Stimulated activated CD8-positive, alpha-beta memory T cell treated with anti-CD3 and anti-CD28 coated beads, Interleukin-12 subunit alpha, Interleukin-12 subunit beta, amount 100 ng/mL, for 1 hour (primary cell): ENCODE data around the gene YIF1A.
"Not testable (repeated sequence)": the region's sequence is repeated elsewhere in the genome, so short reads cannot be mapped to it uniquely, and the experiment has no call there.

Experiments
- DNase-seq: peaks from one replicate; pipeline ENCODE4 v3.0.0-alpha.2; 2020; ENCODE audit warnings: low read depth

YIF1A gene

DNA sequence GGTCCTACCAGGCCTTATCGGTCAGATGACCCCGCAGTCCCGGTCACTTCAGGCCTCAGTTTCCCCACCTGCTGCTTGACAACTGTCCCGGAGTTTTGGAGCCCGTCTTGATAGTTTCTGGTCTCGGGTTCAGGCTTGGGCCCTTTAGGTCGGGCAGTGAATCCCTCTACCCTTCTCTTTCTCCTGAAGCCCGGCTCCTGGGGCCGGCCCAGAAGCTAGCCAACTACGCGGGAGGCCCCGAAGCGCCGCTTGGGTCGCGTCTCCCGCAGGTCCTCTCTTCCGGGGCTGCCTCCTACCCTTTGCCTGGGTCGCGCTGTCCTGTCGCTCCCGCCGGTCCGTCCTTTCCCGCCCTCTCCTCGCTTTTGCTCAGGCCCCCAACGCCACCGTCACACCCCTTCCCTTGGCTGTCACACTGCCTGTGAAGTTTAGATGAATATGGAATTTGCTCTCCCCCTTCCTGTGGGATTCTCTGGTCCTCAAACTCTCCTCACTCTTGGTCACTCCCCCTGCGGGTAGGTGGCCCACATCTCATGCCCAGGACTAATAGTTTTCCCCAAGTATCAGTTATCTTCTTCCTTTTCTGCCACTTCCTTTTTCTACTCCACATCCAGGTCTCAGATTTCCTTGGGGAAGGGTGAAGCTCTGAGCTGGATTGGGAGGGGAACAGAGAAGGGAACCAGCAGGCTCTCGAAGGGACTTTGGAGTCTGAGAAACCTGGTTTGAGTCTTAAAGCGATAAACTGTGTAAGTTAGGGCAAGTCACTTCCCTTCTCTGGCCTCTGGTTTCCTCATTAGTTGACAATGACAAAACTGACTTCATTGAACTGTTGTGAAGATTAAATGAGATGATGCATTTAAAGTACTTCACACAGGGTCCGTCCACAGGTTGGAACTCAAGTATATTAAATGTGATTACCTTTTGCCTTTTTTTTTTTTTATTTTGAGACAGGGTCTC, 19.7 kb downstream of the YIF1A start:
- no peak for DNase-seq

DNA sequence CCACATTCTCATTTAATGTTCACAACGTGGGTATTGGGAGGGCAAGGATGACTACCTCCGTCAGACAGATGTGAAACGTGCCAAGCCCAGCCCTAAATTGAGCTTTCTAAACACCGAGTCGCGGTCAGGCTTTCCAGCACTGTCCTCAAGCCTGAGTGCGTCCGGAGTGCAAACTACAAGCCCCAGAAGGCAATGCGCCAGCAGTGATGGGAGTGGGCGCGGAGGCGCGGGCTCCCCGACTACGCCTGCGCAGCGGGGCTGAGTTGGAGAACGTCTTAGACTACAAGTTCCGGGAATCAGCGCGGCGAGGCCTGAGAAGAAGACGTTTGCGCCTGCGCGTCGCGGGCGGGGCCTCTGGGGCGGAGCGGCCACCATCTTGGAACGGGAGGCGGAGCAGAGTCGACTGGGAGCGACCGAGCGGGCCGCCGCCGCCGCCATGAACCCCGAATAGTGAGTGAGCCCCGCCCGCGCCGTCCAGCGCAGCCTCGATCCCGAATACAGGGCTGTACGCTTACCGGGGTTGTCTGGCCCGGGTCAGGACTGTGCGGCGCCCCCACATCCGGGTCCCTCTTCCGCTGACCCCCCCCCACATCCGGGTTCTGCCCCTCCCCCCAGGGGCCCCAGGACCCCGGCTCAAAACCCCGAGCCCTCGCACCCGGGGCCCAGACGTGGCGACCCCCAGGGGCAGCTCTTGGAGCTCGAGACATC, 20.5 kb downstream of the YIF1A start, which contains the start of gene RAB1B:
Gene RAB1B, plus strand, starts transcription at position 396 of the 708 bp plus-strand sequence. Its CDS starts 41 bp downstream, at position 437.
- peak; percentile 100 for DNase-seq

DNA sequence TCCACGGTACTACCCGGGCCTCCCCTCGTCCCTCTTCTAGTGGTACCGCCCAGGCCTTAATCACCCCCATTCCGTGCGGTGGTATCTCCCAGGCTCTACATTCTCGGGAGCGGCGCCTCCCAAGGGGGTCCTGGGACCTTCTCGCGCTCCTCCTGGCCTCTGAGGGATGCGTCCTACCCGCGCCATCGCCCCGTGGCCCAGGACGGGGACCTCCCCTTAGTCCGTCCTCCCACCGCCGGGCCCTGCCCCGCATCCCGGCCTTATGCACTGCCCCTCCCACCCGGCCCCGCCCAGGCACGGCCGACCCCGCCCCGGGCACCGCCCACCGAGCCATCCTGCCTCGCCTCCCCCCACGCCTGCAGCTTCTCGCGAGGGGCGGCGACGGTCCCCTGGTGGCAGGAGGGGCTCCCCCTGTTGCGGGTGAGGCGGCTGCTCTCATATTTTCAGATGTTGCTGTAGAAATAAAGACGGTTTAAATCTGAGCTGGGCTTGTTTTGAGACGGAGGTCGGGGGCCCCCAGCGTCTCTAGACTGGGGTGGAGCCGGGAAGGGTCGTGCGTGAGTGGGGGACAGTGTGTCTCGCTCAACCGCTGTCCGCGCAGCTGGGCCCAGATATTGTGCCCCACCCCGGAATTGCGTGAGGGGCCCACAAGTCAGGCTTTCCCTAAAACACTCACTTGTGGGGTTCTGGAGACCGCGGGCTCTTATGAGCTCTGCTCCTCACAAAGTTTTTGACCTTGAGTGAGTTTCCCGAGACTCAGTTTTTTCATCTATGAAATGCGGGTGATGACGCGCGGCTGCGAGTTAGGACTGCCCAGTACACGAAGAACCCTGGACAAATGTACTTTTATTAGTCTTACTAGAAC, 21.3 kb downstream of the YIF1A start:
- DNase-seq: peak; percentile 75

DNA sequence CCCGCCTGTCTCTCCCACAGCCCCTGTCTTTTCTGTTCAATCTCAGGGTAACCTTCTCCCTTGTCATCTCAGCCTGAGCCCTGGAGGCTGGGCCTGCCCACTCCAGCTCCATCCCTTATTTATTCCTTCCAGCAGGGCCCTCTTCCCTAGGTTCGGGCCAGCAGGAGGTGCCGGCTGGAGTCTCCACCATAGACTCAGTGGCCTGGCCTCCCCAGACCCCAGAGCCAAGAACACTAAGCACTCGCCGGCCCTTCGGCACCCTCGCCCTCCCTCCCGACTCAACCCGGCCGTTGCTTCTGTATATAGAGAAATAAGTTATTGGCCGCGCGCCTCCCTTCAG, 21.9 kb downstream of the YIF1A start:
- no peak for DNase-seq

DNA sequence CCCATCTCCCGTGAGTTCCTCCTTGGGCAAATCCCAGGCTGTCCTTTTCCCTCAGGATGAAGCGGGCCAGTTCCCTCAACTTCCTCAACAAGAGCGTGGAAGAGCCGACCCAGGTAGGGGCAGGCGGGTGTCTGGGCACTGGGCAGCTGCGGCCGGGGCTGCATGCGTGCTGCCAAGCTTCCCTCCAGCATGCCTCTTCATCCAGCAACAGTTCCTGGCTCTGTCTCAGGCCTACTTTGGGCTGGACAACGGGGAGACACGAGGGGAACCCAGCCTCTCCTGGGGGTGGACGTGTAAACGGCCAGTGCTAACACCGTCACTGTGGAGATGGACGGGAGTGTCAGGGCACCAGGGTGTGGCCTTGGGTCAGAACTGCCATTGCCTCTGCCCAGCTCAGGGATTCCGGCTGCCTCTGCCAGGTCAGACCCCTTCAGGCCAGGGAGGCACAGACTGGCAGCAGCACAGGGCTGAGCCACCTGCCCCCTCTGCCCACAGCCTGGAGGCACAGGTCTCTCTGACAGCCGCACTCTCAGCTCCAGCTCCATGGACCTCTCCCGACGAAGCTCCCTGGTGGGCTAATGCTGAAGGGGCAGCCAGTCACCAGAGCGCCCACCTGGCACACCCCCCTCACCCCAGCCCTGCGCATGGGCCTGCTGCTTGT, 22.4 kb downstream of the YIF1A start:
- no peak for DNase-seq

DNA sequence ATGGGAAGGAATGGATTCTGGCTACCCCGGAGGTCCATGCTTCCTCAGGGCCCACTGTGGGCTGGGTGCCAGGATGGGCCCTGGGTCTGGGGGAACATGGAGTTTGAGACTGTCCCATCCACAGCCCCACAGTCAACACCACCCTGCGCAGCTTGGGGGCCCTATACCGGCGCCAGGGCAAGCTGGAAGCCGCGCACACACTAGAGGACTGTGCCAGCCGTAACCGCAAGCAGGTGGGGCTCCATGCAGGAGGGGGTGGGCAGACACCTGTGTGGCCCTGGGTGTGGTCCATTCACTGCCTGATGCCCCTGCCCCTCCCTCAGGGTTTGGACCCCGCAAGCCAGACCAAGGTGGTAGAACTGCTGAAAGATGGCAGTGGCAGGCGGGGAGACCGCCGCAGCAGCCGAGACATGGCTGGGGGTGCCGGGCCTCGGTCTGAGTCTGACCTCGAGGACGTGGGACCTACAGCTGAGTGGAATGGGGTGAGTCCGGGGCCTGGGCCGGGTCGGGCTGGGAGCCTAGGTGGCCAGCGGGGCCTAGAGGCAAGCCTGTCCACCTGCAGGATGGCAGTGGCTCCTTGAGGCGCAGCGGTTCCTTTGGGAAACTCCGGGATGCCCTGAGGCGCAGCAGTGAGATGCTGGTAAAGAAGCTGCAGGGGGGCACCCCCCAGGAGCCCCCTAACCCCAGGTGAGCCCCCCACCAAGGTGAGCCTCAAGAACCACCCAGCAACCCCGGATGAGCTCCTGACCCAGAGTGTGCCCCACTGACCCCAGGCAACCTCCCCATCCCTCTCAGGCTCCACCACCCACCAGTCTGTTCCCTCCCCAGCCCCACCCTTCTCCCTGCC, 23.2 kb downstream of the YIF1A start:
- no peak for DNase-seq

DNA sequence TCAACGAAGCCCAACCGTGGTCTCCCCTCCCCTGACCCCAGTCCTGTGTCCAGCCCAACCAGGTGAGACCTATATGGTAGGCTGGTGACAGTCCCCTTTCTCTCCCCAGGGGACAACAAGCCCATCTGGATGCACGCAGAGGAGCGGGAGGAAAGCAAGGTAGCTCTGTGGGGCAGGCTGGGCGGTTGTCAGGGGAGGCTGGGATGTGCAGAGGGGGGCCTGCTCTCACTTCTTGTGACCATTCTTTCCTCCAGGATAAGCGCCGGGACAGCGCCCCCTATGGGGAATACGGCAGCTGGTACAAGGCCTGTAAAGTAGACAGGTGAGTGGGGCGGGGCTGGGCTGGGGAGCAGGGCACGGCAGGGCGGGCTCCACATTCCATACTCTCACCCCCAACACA, 24.0 kb downstream of the YIF1A start:
- DNase-seq: no peak

DNA sequence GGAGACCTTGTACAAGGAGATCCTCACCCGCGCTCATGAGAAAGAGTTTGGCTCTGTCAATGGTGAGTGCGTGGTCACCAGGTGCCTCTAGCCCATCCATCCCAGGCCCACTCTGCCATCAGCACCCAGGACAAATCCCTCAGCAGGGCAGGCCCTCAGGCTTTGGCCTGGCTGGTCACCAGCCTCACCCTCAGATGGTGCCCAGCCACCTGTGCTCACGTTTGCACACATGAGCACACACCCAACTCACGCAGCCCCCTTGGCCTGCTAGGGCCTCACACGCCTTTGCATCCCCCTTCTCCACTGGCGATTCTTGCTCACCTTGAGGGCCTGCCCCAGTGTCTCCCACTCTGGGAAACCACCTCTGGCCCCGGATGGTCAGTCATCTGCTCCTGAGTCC, 24.6 kb downstream of the YIF1A start:
- DNase-seq: no peak

DNA sequence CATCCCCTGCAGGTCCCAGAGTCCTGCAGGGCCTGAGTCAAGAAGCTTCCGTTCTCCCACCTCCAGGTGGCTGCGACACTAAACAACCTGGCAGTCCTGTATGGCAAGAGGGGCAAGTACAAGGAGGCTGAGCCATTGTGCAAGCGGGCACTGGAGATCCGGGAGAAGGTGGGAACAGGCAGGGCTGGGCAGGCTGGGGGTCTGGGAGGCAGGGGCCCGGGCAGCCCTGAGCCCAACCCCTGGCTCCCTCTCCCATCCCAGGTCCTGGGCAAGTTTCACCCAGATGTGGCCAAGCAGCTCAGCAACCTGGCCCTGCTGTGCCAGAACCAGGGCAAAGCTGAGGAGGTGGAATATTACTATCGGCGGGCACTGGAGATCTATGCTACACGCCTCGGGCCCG, 25.2 kb downstream of the YIF1A start:
- no peak for DNase-seq

DNA sequence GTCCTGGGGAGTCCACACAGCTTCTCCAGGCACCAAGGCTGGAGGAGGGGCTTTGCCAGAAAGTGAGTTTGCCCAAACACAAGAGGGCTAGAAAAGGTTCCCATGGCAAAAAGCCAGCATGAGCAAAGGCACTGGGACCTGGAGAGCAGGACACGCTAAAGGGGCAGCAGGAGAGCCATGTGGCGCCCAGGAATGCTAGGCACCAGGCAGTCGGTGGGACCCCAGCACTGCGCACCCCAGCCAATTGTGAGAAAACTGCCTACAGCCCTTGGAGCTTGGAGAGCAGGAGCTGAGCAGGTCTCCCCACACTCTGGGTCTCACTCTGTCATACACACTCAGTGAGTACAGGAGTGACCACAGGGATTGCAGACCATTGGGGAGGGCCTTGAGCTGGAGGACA, 25.7 kb downstream of the YIF1A start:
- DNase-seq: no peak

DNA sequence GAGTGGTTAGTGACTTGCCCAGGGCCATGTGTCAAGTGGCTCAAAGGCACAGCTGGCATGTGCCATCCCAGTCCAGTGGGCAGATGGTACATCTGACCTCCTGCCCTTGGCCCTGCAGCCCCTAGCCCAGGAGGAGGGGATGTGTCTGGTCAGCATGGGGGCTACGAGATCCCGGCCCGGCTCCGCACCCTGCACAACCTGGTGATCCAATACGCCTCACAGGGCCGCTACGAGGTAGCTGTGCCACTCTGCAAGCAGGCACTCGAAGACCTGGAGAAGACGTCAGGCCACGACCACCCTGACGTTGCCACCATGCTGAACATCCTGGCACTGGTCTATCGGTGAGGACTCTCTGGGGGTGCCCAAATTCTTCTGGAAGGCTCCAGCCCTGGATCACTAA, 26.2 kb downstream of the YIF1A start:
- DNase-seq: no peak

DNA sequence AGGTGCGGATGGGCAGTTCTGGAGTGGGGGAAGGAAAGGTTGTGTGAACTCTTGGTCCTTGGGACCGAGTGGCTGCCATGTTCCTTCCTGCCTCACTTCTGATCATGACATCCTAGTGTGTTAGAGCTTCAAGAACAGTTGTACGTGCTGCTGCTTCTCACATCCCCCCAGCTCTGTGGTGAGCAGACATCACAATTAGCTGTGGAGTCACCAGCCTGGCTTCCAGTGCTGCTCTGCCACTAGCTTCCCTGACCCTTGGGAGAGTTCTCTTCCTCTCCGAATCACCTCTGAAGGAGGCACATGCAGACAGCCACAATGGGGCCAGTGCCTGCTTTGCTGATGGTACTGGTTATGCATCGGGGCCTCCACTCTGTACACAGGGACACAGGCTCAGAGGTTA, 26.8 kb downstream of the YIF1A start:
- DNase-seq: no peak

DNA sequence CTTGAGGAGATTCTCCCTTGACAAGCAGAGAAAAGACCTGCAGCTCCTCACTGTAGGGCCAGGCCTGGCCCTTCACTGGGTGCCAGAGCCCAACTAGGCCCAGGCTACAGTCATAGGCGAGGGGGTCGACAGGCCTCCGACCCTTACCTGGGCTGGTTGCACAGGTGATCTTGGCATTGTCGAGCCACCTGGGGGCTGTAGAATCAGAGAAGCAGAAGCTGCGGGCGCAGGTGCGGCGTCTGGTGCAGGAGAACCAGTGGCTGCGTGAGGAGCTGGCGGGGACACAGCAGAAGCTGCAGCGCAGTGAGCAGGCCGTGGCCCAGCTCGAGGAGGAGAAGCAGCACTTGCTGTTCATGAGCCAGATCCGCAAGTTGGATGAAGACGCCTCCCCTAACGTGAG, 27.4 kb downstream of the YIF1A start:
- DNase-seq: no peak

DNA sequence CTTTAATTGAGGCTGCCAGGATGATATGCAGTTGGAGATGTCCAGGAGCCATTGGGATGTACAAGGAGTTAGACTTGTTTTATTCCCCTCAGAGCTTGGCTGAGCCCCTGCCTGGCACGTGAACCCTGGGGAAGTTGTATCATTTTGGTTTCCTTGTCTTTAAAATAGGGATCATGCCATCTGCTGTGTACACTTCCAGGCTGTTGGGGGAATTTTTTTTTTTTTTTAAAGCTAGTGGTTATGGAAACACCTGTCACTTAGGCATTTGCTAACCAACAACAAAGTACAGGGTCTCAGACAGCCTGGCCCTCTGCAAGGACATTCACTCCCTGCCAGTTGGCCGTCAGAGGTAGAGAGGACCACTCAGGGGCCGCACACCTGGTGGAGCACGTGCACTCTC, 29.0 kb downstream of the YIF1A start:
- no peak for DNase-seq

DNA sequence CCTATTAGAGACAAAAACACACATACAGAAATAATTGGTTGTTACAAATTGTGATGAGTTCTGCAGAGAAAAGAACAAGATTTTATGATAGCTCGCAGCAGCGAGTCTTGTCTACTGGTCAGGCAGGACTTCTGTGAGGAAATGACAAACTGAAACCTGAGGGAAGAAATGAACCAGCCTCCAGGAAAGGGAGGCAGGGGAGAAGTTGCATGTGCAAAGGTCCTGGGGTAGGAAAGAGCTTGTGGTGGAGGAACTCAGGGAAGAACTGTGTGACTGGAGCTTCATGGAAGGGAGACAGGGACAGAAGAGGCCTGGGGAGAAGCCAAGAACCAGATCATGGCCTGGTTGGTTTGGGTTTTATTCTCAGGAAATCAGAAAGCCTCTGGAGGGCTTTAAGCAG, 29.7 kb downstream of the YIF1A start:
- no peak for DNase-seq

DNA sequence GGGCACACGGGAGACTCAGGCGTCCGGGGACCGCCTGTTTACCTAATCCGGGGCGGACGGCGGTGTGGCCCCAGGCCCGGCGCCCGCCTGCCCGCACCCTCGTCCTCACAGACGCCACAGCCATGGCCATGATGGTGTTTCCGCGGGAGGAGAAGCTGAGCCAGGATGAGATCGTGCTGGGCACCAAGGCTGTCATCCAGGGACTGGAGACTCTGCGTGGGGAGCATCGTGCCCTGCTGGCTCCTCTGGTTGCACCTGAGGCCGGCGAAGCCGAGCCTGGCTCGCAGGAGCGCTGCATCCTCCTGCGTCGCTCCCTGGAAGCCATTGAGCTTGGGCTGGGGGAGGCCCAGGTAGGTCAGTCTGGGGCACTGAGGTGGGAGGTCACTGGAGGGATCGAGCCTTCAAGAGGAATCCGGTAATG, 30.5 kb downstream of the YIF1A start:
- no peak for DNase-seq

DNA sequence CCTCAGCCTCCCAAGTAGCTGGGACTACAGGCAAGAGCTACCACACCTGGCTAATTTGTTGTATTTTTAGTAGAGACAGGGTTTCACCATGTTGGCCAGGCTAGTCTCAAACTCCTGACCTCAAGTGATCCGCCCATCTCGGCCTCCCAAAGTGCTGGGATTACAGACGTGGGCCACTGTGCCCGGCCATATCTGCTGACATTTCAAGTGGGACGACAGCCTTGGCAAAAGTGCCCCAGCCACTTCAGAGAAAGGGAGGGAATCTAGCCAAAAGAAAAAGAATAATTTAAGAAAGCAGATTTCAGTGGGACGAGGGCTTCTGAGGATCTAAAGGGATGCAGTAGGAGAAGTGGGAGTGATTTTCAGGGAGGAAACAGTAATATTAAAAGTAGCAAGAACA, 35.9 kb downstream of the YIF1A start:
- not testable (repeated sequence) for DNase-seq

DNA sequence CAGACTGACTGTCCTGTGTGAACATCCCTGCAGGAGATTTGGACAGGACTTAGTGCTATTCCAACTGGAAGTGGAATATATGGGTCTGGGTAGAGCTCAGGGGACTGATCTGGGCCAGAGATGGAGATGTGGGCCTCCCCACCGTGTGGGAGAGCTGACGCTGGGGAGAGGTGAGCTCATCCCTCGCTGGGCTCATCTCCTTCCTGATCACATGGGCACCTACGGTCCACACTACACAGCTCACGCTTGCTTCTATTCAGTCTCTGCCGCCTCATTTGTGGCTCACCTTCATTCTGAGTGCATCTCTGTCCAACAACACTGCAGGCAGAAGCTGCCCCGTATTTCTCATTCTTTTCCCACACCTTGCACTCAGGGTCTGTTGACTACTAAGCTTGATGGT, 37.1 kb downstream of the YIF1A start:
- no peak for DNase-seq

DNA sequence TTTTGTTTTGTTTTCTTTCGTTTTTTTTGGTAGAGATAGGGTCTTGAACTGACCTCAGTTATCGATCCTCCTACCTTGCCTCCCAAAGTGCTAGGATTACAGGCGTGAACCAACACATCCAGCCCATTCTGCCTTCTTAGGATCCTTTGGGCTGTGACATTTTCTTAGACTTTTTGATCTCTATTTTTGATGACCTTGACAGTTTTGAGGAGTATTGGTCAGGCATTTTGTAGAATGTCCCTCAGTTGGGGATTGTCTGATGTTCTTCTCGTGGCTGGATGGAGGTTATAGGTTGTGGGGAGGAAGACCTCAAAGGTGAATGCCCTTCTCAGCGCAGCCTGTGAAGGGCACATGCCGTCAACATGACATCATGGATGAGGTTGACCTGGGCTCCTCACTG, 40.0 kb downstream of the YIF1A start:
- DNase-seq: no peak

DNA sequence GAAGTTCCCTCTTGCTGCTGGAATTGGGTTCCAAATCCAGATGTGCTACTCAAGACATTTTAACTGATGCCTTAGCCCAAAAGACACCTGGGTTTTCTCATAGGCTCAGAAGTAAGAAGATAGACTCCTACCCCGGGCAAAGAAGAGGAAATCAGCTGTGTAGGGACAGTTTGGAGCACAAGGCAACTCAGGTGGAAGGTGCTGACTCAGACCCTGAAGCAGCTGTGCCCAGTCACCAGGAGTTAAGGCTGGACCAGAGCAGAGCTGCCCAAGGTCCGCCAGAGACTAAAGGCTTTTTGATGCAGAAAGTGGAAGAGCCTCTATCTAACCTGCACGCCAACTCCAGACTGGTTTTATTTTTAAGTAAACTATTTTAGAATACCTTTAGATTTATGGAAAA, 41.1 kb downstream of the YIF1A start:
- DNase-seq: no peak

DNA sequence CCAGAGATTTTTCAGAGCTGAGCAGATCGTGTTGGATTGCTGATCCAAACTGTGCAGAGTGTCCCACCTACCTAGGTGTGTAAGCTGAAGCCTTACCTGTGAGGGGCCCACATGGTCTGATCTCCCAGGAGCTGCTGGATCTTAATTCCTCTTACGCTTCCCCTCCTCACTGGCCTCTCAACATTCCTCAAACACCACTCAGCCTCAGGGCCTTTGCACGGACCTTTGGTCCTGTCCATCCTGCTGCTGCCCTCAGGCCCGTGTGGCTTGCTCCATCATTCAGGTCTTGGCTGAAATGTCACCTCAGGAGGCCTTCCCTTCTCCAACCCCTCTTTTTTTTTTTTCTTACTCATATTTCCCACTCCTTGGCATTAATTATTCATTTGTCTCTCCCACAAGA, 41.6 kb downstream of the YIF1A start:
- no peak for DNase-seq
